GM18909 (cell line): ENCODE results near the gene SSH2.
"Not testable (repeated sequence)": the region's sequence is repeated elsewhere in the genome, so short reads cannot be mapped to it uniquely, and the experiment has no call there.

Experiments
- ATAC-seq: cut with Tn5 transposase; IDR thresholded peaks from one replicate; pipeline ENCODE4 v1.9.1; 2021; ENCODE audit warnings: mild to moderate bottlenecking; ENCODE audit not compliant: unreplicated experiment, poor library complexity

Gene SSH2, protein sequence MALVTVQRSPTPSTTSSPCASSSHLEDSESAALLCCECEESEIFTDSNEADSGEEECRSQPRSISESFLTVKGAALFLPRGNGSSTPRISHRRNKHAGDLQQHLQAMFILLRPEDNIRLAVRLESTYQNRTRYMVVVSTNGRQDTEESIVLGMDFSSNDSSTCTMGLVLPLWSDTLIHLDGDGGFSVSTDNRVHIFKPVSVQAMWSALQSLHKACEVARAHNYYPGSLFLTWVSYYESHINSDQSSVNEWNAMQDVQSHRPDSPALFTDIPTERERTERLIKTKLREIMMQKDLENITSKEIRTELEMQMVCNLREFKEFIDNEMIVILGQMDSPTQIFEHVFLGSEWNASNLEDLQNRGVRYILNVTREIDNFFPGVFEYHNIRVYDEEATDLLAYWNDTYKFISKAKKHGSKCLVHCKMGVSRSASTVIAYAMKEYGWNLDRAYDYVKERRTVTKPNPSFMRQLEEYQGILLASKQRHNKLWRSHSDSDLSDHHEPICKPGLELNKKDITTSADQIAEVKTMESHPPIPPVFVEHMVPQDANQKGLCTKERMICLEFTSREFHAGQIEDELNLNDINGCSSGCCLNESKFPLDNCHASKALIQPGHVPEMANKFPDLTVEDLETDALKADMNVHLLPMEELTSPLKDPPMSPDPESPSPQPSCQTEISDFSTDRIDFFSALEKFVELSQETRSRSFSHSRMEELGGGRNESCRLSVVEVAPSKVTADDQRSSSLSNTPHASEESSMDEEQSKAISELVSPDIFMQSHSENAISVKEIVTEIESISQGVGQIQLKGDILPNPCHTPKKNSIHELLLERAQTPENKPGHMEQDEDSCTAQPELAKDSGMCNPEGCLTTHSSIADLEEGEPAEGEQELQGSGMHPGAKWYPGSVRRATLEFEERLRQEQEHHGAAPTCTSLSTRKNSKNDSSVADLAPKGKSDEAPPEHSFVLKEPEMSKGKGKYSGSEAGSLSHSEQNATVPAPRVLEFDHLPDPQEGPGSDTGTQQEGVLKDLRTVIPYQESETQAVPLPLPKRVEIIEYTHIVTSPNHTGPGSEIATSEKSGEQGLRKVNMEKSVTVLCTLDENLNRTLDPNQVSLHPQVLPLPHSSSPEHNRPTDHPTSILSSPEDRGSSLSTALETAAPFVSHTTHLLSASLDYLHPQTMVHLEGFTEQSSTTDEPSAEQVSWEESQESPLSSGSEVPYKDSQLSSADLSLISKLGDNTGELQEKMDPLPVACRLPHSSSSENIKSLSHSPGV (N-terminal part only)

DNA sequence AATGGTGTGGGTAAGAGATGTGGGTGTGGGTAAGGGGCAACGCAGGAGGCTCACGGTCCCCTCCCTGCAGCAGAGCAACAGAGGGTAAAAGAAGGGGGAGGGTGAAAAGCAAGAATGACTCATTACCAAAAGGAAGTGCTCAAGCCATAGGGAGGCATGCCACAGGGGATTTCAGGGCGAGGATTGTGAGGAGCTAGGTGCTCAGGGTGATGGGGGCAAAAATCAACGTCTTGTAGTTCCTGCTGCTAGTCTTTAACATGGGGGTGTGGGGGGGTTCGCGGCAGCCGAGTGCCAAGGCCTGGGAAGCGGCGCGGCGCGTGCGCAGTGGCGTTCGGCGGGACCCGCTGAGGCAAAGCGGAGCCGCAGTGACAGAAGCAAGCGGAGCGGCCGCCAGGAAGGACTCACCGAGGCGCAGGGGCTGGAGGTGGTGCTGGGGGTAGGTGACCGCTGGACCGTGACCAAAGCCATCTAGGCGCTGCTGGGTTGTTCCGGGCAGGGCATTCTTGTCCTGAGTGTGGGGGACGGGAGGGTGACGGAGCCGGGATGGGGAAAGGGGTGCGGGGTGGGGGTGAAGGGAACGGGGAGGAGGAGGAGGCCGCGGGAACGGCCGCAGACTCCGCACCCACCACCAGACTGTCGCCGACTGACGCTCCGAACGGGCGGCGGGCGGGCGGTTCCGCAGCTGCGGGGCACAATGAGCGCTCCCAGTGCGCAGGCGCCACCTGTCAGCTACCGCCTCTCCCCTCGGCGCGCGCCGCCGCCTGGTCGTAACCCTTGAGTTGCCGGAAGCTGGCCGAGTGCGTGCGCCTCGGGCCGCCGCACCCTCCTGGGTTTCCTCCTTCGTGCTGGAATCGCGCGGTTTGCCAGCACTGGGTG, at the start of gene SSH2:
Gene SSH2, minus strand, starts transcription at position 696 of the 876 bp plus-strand sequence. Its CDS starts 228 bp downstream, at position 468.
- ATAC-seq: peak; percentile 60

- no peak for ATAC-seq
These were observed 47.8 kb upstream of the SSH2 start for GRCh38 chr17:29977836-29978235.

- no peak for ATAC-seq
These were observed 43.0 kb upstream of the SSH2 start for GRCh38 chr17:29973005-29973404.

DNA sequence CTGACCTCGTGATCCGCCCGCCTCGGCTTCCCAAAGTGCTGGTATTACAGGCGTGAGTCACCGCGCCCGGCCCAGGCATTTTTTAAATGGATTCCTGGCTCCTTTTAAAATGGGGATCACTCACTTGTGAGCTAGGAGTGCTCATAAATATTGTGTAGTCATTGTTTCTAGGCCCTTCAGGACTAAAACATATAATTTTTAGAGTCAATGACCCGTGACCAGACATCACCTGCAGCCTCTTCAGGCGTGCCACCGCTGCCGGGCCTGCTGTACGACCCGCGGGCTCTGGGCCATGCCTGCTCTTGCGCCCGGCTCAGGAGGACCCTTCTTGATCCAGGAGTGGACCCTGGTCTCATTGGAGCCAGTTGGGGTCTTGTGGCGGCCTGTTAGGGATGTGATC, 42.2 kb upstream of the SSH2 start:
- no peak for ATAC-seq

DNA sequence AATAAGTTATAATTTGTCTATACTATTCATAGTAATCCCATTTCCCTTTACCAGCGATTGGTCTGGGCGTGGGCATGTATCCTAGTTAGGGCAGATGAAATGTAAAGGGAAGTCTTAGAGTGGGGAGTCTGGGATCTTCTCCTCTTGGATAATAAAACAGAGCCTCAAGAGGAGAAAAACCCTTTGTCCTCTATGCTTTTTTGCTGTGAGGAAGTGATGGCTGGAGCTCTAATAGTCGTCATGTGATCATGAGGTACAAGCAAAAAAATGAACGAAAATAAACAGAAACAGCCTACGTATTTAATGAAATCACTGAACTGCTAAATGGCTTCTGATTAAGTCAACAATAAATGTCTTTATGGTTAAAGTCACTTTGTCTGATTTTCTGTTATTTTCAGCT, 38.2 kb upstream of the SSH2 start:
- ATAC-seq: no peak

GRCh38 chr17:29962656-29963055, 32.6 kb upstream of the SSH2 start:
- no peak for ATAC-seq

DNA sequence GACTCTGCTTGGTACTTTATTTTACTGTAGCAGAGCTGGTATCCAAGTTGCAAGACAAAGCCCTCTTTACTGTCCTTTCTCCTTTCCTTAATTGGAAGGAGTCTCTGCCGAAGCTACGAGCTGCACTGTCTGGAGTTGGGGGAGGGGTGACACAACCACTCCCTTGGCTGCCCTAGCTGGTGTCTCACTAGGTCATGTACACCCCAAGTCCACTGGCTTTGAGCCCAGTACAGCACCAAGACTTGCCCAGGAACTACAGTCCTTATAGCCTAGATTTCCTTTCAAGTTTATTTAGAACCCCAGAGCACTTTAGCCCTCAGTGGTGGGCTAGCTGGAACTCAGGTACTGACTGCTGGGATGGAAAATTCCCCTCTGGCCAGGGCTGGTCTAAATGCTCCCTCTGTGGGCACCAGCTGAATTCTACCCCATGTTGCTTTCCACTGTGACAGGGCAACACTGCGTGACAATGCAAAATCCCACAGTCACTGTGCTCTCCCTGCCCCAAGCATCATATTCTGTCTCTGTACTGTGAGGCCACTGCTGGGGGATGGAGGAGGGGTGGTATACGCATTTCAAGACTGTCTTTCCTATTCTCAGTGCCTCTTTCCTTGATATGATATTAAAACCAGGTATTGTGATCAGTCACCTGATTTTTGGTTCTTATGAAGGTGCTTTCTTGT, 29.8 kb upstream of the SSH2 start:
- no peak for ATAC-seq

DNA sequence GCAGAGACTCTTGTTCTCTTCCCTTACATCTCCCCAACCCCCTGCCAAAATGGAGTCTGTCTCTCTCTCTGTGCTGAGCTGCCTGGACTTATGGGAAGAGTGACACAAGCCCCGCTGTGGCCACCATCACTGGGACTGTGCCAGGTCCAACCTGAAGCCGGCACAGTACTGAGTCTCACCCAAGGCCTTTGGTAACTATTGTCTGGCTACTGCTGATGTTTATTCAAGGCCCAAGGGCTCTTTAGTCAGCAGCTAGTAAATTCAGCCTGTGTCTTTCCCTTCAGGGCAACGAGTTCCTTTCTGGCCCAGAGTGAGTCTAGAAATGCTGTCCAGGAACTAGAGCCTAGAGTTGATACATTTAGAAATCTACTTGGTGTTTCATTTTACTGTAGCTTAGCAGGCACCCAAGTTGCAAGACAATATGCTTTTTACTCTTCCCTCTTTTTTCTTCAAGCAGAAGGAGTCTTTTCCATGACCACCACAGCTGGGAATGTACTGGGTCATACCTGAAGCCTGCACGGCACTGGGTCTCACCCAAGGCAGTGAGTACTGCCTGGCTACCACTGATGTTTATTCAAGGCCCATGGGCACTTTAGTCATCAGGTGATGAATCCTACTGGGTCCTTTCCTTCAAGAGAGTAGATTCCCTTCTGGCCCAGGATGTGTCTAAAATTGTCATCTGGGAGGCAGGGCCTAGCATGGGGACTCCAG, 29.1 kb upstream of the SSH2 start:
- ATAC-seq: no peak

- not testable (repeated sequence) for ATAC-seq
These were observed 27.5 kb upstream of the SSH2 start for GRCh38 chr17:29957488-29957887.

GRCh38 chr17:29956225-29956624, 26.2 kb upstream of the SSH2 start:
- ATAC-seq: no peak

DNA sequence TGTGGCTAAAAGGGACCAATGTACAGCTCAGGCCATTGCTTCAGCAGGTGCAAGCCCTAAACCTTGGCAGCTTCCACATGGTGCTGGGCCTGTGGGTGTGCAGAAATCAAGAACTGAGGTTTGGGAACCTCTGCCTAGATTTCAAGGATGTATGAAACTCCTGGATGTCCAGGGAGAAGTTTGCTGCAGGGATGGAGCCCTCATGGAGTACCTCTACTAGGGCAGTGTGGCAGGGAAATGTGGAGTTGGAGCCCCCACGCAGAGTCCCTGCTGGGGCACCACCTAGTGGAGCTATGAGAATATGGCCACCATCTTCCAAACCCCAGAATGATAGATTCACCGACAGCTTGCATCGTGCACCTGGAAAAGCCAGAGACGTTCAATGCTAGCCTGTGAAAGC, 24.4 kb upstream of the SSH2 start:
- no peak for ATAC-seq

GRCh38 chr17:29949696-29950095, 19.7 kb upstream of the SSH2 start:
- ATAC-seq: no peak

DNA sequence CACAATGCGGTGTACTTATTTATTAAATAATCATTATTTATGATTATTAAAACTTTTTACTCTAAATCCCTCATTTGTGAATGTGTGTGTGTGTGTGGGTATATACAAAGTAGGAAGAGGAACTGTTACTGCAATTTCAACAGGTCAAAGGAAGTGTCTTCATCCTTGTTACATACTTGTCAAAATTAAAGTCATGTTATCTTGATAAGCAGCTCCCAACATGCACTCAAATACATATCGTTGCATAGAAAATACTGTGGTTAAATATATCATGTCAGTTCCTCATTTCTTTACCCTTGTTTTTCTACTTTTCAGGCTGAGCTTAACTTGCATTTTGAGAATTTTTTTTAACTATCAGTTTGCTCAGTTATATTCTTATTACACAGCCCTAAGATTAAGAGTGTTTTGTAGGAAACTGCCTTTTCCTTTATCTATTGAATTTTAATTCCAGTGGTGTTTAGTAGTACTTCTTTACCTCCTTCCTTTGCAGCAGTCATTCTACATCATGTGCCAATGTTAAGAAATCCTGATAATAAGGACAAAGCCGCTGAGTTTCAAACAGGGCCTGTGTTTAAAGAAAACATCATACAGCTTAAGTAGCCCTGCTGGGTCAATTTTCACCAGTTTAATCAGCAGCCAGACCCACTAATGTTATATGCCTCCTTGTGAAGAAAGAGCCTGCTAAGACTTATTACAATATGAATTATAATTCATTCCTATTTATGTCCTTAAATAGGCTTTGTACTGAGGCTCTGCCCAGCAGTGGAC, 18.6 kb upstream of the SSH2 start:
- ATAC-seq: no peak

DNA sequence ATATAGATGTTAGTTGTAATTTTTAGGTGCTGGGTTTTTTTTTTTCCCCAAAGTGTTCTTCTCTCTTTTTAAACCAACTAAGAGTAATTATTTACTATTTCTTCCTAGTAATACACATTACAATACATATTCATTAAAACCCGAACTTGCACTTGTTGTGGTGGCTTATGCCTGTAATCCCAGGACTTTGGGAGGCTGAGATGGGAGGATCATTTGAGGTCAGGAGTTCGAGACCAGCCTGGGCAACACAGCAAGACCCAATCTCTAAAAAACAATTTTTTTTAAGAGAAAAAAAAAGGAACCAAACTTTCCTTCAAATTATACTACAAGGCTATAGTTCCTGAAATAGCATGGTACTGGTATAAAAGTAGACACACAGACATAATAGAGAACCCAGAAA, 15.3 kb upstream of the SSH2 start:
- no peak for ATAC-seq

- no peak for ATAC-seq
These were observed 11.3 kb upstream of the SSH2 start, which contains the start of gene EFCAB5 for GRCh38 chr17:29941334-29941733. EFCAB5 (plus strand) TSS chr17:29941634; CDS start chr17:29941797, 163 bp downstream.

- no peak for ATAC-seq
These were observed 6.7 kb upstream of the SSH2 start for GRCh38 chr17:29936724-29937123.

DNA sequence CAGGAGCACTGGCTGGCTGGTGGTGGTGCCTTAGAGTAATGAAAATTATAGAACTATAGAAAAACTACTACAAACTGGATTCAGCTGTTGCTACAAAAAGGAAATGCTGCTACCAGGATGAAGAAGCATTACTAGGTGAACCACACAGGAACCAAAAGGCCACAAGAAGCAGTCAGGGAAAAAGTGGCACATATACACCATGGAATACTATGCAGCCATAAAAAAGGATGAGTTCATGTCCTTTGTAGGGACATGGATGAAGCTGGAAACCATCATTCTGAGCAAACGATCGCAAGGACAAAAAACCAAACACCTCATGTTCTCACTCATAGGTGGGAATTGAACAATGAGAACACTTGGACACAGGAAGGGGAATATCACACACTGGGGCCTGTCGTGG, 5.9 kb upstream of the SSH2 start:
- not testable (repeated sequence) for ATAC-seq

GRCh38 chr17:29933379-29933778, 3.4 kb upstream of the SSH2 start:
- ATAC-seq: no peak
